Measurements from ENCODE around the gene CHRND. TPM values are rescaled to one million over a fixed set of nuclear protein-coding genes. Genes with fewer than 3 reads are reported as not detected.

The CHRND gene
- total RNA-seq, 1 donor from 2014 or later, result not detected

DNA sequence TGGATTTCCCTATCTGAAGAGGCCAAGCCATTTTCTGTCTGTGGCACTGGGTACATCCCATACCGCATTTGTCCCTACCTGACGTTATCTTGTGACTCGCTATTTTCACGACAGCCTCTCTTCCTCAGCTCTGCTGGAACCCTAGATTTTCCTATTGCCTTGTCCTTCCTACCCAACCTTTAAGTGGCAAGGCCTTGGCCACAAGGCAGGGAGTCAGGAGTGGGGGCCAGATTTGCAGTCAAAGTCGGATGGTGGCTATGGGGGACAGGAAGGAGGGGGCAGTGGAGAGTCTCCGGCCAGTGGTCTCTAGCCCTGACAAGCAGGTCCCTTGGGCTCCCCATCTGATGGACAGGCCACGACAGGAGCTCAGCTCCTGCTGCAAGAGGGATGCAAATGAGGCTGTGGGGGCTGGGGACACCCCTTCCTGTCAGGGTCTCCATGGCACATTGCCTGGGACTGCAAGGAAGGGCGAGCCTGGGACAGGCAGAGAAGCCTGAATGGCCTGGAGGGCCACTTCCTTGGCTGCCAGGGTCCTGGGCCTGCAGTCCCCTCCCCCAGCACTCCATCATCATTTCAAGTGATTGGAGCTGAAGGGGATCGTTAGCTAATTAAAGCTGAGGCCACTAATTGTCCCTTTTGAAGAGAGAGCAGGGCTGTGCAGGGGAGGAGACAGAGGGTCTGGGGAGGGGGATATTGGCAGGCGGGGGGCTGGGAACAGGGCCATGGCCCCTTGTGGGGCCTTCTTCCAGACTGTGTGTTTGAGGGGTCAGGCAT lies 32.1 kb upstream of the CHRND start:
- Mint-ChIP-seq H3K27me3 (ENCODE audit: low read depth, unreplicated experiment) (peaks cover 71% of the 10 kb centered on the region), H3K36me3 (ENCODE audit: low read depth, unreplicated experiment) (no peaks in the 10 kb centered on the region), H3K9me3 (ENCODE audit: unreplicated experiment) (no peaks in the 10 kb centered on the region), H3K27ac (ENCODE audit: unreplicated experiment) (no peak overlapping the region), H3K4me1 (ENCODE audit: low read depth, unreplicated experiment) (no peaks in the 10 kb centered on the region), H3K4me3 (ENCODE audit: unreplicated experiment) (no peak overlapping the region)
- no peaks in the 10 kb centered on the region for H3K9me3 ChIP-seq (ENCODE audit: insufficient read depth, low read depth, low read length)
- H3K36me3 ChIP-seq (ENCODE audit: insufficient read depth, low read length), result no peaks in the 10 kb centered on the region
- no peak overlapping the region for H3K27ac ChIP-seq (ENCODE audit: low read depth, low read length)
- DNase-seq (ENCODE audit: low read depth) (no peak), FAIRE-seq (no peak)
- H3K4me2 ChIP-seq (ENCODE audit: low read length), result no peak overlapping the region
- TF ChIP-seq CTCF (IDR thresholded peaks at IDR 0.05; ENCODE audit: insufficient read depth, low read depth, low read length) (no peak), EZH2 (IDR thresholded peaks at IDR 0.05; ENCODE audit: insufficient read depth, low read length) (no peak)
- no peak overlapping the region for H3K4me3 ChIP-seq (ENCODE audit: insufficient read depth, low read depth, low read length)
- H3K4me1 ChIP-seq (ENCODE audit: insufficient read depth, low read length), result no peaks in the 10 kb centered on the region
- H4K20me1 ChIP-seq (ENCODE audit: insufficient read depth, low read length), result no peaks in the 10 kb centered on the region
- no peak overlapping the region for H3K9ac ChIP-seq (ENCODE audit: low read length)
- H2AFZ ChIP-seq (ENCODE audit: low read depth, low read length), result no peak overlapping the region
- H3K79me2 ChIP-seq (ENCODE audit: insufficient read depth, low read length), result no peaks in the 10 kb centered on the region
- H3K27me3 ChIP-seq (ENCODE audit: insufficient read depth, low read length), result peaks cover 14% of the 10 kb centered on the region

GRCh38 chr2:232494542-232494941 lies 31.4 kb upstream of the CHRND start:
- Histone ChIP-seq H3K27me3 (ENCODE audit: insufficient read depth, low read length) (peaks cover 9% of the 10 kb centered on the region), H3K36me3 (ENCODE audit: insufficient read depth, low read length) (no peaks in the 10 kb centered on the region), H3K9me3 (ENCODE audit: insufficient read depth, low read depth, low read length) (no peaks in the 10 kb centered on the region), H3K4me1 (ENCODE audit: insufficient read depth, low read length) (no peaks in the 10 kb centered on the region), H3K4me2 (ENCODE audit: low read length) (no peak overlapping the region), H3K9ac (ENCODE audit: low read length) (no peak overlapping the region), H3K4me3 (ENCODE audit: insufficient read depth, low read depth, low read length) (no peak overlapping the region), H3K27ac (ENCODE audit: low read depth, low read length) (no peak overlapping the region), H2AFZ (ENCODE audit: low read depth, low read length) (no peak overlapping the region), H3K79me2 (ENCODE audit: insufficient read depth, low read length) (no peaks in the 10 kb centered on the region), H4K20me1 (ENCODE audit: insufficient read depth, low read length) (no peaks in the 10 kb centered on the region)
- no peaks in the 10 kb centered on the region for H3K9me3 Mint-ChIP-seq (ENCODE audit: unreplicated experiment)
- H3K27ac Mint-ChIP-seq (ENCODE audit: unreplicated experiment), result no peak overlapping the region
- no peaks in the 10 kb centered on the region for H3K36me3 Mint-ChIP-seq (ENCODE audit: low read depth, unreplicated experiment)
- H3K4me3 Mint-ChIP-seq (ENCODE audit: unreplicated experiment), result no peak overlapping the region
- DNase-seq (ENCODE audit: low read depth) (no peak), FAIRE-seq (no peak)
- no peaks in the 10 kb centered on the region for H3K4me1 Mint-ChIP-seq (ENCODE audit: low read depth, unreplicated experiment)
- TF ChIP-seq EZH2 (IDR thresholded peaks at IDR 0.05; ENCODE audit: insufficient read depth, low read length) (no peak), CTCF (IDR thresholded peaks at IDR 0.05; ENCODE audit: insufficient read depth, low read depth, low read length) (no peak)
- peaks cover 69% of the 10 kb centered on the region for H3K27me3 Mint-ChIP-seq (ENCODE audit: low read depth, unreplicated experiment)

GRCh38 chr2:232495292-232495691 lies 30.7 kb upstream of the CHRND start:
- H3K27ac ChIP-seq (ENCODE audit: low read depth, low read length), result no peak overlapping the region
- no peak for FAIRE-seq
- H3K4me3 Mint-ChIP-seq (ENCODE audit: unreplicated experiment), result no peak overlapping the region
- peaks cover 9% of the 10 kb centered on the region for H3K27me3 ChIP-seq (ENCODE audit: insufficient read depth, low read length)
- H3K9ac ChIP-seq (ENCODE audit: low read length), result no peak overlapping the region
- no peaks in the 10 kb centered on the region for H3K4me1 ChIP-seq (ENCODE audit: insufficient read depth, low read length)
- no peaks in the 10 kb centered on the region for H3K9me3 ChIP-seq (ENCODE audit: insufficient read depth, low read depth, low read length)
- H3K27me3 Mint-ChIP-seq (ENCODE audit: low read depth, unreplicated experiment), result peaks cover 67% of the 10 kb centered on the region
- no peaks in the 10 kb centered on the region for H3K36me3 ChIP-seq (ENCODE audit: insufficient read depth, low read length)
- H3K27ac Mint-ChIP-seq (ENCODE audit: unreplicated experiment), result no peak overlapping the region
- no peaks in the 10 kb centered on the region for H4K20me1 ChIP-seq (ENCODE audit: insufficient read depth, low read length)
- no peak overlapping the region for H3K4me3 ChIP-seq (ENCODE audit: insufficient read depth, low read depth, low read length)
- TF ChIP-seq CTCF (IDR thresholded peaks at IDR 0.05; ENCODE audit: insufficient read depth, low read depth, low read length) (no peak), EZH2 (IDR thresholded peaks at IDR 0.05; ENCODE audit: insufficient read depth, low read length) (no peak)
- H3K4me1 Mint-ChIP-seq (ENCODE audit: low read depth, unreplicated experiment), result no peaks in the 10 kb centered on the region
- H3K36me3 Mint-ChIP-seq (ENCODE audit: low read depth, unreplicated experiment), result no peaks in the 10 kb centered on the region
- no peak overlapping the region for H2AFZ ChIP-seq (ENCODE audit: low read depth, low read length)
- DNase-seq (ENCODE audit: low read depth), result no peak
- no peak overlapping the region for H3K4me2 ChIP-seq (ENCODE audit: low read length)
- H3K9me3 Mint-ChIP-seq (ENCODE audit: unreplicated experiment), result no peaks in the 10 kb centered on the region
- H3K79me2 ChIP-seq (ENCODE audit: insufficient read depth, low read length), result no peaks in the 10 kb centered on the region
